Dermis microvascular lymphatic vessel endothelial cell (primary cell): ENCODE data around the gene CD34. TPM values are rescaled to one million over a fixed set of nuclear protein-coding genes. Genes with fewer than 3 reads are reported as not detected.
A peak's percentile ranks its signal among the peaks of the same experiment; 100 is the strongest.

ENCODE experiments used
- DNase-seq, 2 donors: peaks; one replicate each; pipeline versions ENCODE4 v3.0.0 to v3.0.0-alpha.2; 2010; ENCODE audit warnings: low read depth in 2 of 2
- total RNA-seq: library from RNA; depleted of rRNA; stranded (reverse); fragments of >200 nt; gene quantifications from 2 replicates; pipeline ENCODE4 v1.2.1, GENCODE V29; 2014

The CD34 gene
- total RNA-seq, result 12.6 and 19.8 TPM in 2 replicates

- peak in 1 of 2 donors; percentile 37 for DNase-seq
These were observed at the start of gene CD34 for GRCh38 chr1:207910591-207911354. TSS of gene CD34 (minus strand) at chr1:207911125. CDS start at chr1:207911080, 45 bp downstream.

GRCh38 chr1:207960346-207960745 is 49.4 kb upstream of the CD34 start:
- DNase-seq, result no peak

GRCh38 chr1:207959910-207960309 is 49.0 kb upstream of the CD34 start:
- no peak for DNase-seq

GRCh38 chr1:207959141-207959825 is 48.4 kb upstream of the CD34 start:
- peak in 1 of 2 donors; percentile 52 for DNase-seq

- no peak for DNase-seq
These were observed 47.6 kb upstream of the CD34 start for GRCh38 chr1:207958376-207959139.

GRCh38 chr1:207956986-207957385 is 46.1 kb upstream of the CD34 start:
- DNase-seq, result peak in 1 of 2 donors; percentile 92

GRCh38 chr1:207954104-207954503 is 43.2 kb upstream of the CD34 start:
- DNase-seq, result no peak

- peak in 1 of 2 donors; percentile 35 for DNase-seq
These were observed 42.0 kb upstream of the CD34 start for GRCh38 chr1:207952617-207953542.

GRCh38 chr1:207951652-207952051 is 40.7 kb upstream of the CD34 start:
- DNase-seq, result no peak

- no peak for DNase-seq
These were observed 39.8 kb upstream of the CD34 start for GRCh38 chr1:207950750-207951149.

- peak in 1 of 2 donors; percentile 44 for DNase-seq
These were observed 38.8 kb upstream of the CD34 start for GRCh38 chr1:207949571-207950195.

GRCh38 chr1:207948536-207949250 is 37.8 kb upstream of the CD34 start:
- no peak for DNase-seq

- DNase-seq, result no peak
These were observed 35.8 kb upstream of the CD34 start for GRCh38 chr1:207946756-207947155.

- DNase-seq, result peak; percentile 55 to 93
These were observed 33.6 kb upstream of the CD34 start for GRCh38 chr1:207944571-207944970.

GRCh38 chr1:207942337-207942741 is 31.4 kb upstream of the CD34 start:
- peak; percentile 51 to 81 for DNase-seq

GRCh38 chr1:207941665-207942064 is 30.7 kb upstream of the CD34 start:
- DNase-seq, result peak; percentile 98

- DNase-seq, result peak; percentile 90 to 96
These were observed 27.1 kb upstream of the CD34 start for GRCh38 chr1:207938016-207938415.

GRCh38 chr1:207937204-207937603 is 26.3 kb upstream of the CD34 start:
- peak in 1 of 2 donors; percentile 59 for DNase-seq

- DNase-seq, result no peak
These were observed 24.2 kb upstream of the CD34 start for GRCh38 chr1:207935166-207935583.
